GM04503 (cell line): ENCODE measurements around the gene IL2RA.
"Not testable (repeated sequence)": the region's sequence is repeated elsewhere in the genome, so short reads cannot be mapped to it uniquely, and the experiment has no call there.

Experiments used
- DNase-seq: peaks from one replicate; pipeline ENCODE4 v3.0.0-alpha.2; 2012; ENCODE audit warnings: low read depth

The IL2RA gene

DNA sequence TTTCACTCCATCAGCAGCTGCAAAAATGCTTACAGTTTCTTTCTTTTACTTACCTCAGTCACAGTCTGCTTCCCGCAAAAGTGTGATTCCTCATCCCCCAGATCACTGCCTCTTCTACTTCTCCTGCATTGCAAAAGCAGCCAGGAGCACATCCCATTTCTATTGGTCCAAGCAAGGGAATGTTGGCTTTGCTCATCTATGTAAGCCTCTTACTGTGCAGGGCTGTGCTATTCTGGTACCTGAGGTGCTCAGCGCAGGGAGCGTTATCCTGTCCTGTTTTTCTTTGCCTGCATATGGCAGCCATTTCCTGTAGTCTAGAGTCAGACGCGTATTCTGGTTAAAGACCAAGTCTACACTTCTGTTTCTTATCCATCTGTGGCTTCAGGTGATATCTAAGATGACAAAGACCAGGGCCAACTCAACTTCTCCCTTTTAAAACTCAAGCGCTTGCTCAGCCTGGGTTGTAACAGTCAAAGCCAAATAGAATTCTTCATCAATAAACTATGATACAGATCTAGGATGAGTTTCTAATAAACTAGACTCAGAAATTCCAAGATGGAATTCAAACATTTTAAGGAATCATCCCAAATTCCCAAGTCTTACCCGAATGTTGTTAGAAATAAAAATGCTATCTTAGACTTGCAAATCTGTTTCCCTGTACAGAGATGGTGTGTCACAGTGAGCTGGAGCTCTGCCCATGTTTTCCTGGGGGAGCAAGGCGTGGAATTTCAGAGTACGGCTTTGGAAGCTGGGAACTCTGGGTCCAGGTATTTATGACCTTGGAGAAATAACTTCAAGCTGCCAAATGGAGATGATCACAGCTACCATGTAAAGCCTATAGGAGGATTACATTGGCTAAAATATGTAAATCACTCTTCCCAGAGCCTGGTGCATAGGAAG, 20.6 kb upstream of the IL2RA start:
- DNase-seq, result no peak

- DNase-seq, result no peak
These were observed 18.3 kb upstream of the IL2RA start for GRCh38 chr10:6080417-6080973.

DNA sequence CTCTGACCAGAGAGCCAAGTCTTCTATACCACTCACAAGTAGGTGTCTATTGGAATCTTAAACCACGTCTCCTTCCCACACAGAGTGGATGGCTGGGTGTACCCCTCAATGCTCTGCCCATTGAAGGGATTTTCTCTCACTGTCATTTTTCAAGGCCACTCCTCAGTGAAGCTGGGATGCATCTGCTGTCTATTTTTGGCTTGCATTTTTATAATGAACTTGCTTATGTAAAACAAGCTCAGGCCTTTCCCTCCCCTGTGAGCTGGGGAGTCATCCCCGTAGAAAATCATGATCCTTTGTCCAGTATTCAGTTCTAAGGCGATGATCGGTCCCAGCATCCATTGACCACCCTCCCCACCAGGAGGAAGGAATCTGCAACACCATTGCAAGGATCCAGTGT, 16.9 kb upstream of the IL2RA start:
- no peak for DNase-seq

GRCh38 chr10:6077071-6077675, 15.0 kb upstream of the IL2RA start:
- no peak for DNase-seq

DNA sequence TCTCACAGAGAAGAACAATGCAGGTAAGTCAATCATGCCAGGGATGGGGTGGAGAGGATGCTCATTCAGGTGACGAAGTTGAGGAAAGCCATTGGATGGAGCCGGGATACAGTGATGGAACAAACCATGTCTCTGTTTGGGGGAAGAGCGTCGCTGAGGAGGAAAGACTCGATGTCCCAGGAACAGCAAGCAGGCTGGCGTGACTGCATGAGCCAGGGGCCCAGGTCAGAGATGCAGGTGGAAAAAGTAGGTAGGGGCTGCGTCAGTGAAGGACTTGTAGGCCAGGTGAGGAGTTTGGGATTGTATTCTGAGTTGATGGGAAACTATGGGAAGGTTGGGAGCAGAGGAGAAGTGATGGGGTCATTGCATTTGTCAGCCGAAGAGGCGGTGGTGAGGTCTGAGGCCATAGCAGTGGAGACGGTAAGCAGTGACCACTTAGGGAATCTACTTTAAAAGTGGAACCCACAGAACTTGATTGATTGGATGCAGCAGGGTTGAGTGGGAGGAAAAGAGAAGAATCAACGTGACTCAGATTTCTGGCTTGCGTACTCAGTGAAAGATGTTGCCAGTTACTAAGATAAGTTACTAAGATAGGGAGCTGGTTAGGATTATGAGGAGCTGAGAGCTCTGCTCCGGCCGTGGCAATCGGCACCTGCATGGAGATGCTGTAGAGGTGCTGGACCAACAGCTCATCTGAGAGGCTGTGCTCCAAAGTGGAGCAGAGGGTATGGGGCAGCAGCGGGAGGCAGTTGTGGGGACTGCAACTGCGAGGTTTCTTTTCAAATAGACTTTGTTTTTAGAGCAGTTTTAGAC, 12.5 kb upstream of the IL2RA start:
- no peak for DNase-seq

DNA sequence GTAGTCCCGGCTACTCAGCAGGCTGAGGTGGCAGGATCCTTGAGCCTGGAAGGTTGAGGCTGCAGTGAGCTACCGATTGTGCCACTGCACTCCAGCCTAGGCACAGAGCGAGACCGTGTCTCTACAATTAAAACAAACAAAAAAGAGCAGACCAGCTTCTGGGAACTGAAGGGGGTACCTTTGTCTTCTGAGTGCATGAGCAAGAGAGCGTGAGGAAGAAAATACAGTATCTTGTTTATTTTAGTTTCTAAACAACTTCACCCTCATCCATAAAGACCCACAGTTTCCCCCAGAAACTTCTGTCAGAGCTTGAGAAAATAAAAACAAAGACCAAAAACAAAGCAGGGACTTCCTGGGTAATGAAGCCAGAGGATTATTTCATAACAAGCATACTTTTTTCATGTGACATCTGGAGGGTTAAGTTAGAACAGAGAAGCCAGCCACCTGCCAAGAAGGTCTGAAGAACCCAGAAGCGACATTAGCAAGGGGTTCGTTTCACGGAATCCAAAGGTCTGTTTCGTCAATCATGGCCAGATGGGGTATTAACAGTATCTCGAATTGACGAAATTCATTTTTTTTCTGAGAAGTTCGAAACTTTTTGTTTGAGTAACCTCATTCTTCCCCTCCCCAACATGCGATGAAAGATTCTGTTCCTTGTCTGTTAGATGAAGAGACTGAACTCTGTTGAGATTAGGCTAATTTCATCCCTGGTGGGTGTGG, 10.2 kb upstream of the IL2RA start:
- DNase-seq, result no peak

DNA sequence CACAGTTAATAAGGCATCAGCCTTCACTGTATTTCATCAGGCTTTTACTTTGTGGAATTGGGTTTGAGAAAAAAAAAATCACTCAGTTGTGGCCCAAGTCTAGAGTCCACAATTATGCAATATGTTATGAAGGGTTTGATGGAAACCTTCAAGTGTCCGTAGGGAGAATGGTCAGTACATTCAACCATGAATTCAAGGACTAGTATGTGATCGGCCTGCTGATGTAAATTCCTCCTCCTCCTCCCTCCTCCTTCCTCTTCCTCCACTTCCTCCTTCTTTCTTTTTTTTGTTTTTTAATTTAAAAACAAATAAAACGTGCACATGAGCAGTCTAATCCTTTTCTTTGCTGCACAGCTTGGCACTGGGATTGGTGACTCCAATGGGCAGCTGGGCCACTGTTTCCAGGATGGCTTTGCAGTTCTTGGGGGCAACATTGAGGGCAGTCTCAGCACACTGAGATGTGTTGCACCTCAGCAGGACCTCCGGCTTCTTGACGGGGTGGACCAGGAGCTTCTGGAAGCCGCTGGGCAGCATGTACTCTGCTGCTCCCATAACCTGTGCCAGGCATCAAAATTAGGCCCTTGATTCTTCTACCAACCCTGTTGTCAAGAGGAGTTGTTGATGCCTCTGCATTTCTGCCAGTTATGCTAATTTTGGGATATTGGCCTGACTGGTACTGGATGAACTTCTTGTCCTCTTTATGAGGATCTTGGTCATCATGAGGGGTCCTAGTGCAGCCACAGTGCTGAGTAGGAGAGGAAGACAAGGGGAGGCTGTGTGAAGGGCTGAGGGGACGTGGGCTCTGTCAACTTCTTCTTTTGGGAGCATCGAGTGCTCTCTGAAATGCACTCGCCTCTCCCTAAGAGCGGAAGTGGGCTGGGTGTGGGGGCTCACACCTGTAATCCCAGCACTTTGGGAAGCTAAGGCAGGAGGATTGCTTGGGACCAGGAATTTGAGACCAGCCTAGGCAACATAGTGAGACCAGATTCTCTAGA, 9.3 kb upstream of the IL2RA start:
- no peak for DNase-seq

DNA sequence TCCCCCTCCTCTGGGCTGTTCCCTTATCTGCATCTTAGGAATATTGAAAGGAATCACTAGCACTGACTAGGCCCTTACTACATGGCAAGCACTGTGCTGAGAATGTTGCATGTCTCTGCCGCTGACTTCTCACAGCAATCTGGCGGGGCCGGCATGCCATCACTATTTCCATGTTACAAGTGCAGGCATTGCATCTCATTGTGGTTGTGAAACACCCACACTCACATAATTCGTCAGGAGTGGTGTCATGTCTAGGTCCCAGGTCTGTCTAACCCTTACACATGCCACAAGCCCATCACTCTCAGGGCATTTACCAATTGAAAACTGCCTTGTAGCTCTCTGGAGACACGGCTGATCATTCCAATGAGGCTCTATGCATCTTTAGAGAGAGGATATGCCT, 8.5 kb upstream of the IL2RA start:
- DNase-seq, result no peak

DNA sequence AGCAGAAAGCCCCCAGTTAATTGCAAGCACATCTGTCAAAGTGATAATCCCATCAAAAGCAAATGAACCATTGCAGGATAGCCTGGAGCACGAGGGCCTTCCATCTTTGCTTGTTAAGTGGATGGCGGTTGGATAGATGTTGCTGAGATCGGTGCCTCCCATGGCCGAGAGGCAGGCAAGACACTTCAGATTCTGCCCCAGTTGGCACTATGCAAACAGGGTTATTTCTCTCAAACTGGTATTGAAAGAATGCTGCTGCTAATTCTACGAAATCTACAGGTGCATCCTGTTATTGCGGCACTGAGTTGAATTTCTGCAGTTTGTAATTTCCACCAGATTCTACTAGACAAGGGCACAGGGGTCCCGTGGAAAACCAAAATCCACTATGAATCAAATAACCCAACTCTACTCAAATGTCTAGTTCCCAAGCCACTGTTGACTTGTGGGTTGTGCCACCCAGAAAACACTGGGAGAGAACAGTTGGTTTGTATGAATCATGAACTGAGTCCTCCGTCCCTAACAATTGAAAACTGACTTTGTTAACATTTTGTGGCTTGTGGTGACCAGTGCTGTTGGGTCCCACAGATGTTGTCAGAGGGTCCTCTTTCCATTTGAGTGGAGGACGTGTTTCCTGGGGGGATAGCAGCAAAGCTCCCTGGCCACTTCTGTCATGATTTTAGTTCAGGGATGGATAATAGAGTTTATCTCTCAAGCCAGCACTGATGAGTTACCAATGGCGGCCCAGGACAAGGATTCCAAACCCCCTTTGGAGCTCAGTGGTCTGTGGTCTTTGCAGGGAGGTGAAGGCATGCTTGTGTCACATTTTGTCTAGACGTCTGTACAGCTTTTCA, 7.1 kb upstream of the IL2RA start:
- DNase-seq, result no peak

DNA sequence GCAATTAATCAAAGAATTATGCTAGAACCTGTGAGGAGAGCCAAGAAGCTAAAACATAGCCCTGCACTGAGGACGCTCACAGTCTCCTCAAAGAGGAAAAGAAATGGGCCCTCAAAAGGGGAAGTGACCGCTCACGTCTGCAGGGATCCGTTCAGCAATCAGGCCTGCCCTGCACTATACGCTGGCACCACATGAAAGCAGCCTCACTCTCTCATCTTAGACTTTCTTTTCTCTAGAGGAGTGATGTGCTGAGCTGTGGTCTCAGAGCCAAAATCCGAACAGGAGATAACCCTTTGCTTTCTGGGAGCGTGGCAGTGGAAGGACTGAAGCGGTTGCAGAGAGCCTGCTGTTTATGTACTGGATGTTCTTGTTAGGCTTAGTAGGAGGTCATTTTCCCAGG, 6.3 kb upstream of the IL2RA start:
- DNase-seq, result no peak

- no peak for DNase-seq
These were observed 5.8 kb upstream of the IL2RA start for GRCh38 chr10:6068006-6068405.

- no peak for DNase-seq
These were observed 5.3 kb upstream of the IL2RA start for GRCh38 chr10:6067457-6067856.

DNA sequence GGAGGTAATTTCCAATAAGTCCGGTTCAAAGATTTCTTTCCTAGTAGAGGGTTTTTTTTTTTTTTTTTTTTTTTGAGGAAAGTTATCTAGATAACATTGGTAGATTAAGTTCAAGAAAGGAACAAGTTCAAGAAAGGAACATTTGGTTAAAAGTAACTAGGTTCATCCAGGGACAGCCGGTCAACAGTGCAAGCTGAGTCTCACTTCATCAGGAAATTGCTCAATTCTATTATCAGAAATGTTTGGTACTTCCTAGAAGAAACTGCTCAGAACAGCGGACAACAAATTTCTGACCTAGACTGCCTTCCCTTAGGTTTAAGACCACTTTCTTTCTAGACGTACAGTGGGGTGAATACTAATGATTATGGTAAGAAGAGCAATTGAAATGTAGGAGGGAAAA, 3.7 kb upstream of the IL2RA start:
- no peak for DNase-seq

GRCh38 chr10:6065406-6065805, 3.2 kb upstream of the IL2RA start:
- DNase-seq, result no peak

DNA sequence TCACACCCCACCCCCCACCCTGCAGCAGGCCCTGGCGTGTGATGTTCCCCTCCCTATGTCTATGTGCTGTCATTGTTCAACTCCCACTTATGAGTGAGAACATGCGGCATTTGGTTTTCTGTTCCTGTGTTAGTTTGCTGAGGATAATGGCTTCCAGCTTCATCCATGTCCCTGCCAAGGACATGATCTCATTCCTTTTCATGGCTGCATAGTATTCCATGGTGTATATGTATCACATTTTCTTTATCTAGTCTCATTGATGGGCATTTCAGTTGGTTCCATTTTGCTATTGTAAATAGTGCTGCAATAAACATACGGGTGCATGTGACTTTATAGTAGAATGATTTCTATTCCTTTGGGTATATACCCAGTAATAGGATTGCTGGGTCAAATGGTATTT, 2.6 kb upstream of the IL2RA start:
- DNase-seq, result not testable (repeated sequence)

DNA sequence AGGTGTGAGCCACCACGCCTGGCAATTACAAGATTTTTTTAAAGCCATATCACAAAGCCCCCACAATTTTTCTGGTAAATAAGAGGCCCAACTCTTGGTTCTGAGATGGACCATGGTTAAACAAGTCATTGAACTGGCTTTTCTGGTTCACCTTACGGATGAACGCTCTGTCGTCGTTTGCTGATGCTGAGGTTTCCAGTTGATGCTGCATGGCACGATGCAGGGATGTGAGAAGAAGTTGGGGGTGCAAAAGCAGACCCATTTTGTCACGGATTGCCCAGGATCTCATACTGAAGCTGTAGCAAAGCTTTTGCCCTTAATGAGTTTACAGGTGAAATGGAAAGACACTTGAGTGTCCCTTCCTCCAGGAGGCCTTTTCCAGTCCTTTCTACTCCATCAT, 2.0 kb upstream of the IL2RA start:
- no peak for DNase-seq

DNA sequence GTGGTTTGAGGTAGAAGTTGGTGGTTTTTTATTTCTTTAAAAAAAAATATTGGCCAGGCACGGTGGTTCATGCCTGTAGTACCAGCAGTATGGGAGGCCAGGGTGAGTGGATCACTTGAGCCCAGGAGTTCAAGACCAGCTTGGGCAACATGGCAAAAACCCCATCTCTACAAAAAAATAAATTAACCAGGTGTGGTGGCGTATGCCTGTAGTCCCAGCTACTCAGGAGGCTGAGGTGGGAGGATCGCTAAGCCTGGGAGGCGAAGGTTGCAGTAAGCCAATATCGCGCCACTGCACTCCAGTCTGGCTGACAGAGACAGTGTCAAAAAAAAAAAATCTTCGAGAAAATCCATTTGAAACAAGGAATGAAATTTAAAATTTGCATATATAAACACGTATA, 1.1 kb downstream of the IL2RA start:
- DNase-seq, result no peak

DNA sequence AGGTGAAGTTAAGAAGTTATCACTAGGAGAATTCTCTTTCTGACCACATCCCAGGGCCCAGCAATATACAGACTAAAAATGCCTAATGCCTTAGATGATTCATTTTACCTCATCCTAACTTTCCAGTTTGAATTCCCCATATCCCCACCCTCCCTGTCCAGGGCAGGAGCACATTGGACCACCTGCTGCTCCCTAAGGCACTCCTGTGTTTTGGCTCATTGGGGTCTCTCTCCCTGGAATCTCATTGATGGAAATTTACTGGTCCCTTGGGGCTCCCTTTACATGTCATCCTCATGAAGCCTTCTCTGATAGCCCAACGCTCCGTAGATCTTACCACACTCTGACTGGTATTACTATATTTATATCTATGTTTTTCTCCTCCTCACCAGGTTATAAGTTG, 2.7 kb downstream of the IL2RA start:
- no peak for DNase-seq

- DNase-seq, result no peak
These were observed 3.3 kb downstream of the IL2RA start for GRCh38 chr10:6058682-6059475.
